ENCODE data around the gene PAFAH1B2.

GRCh38 chr11:117127171-117127901 is 16.8 kb upstream of the PAFAH1B2 start:
- TF ChIP-seq CTCF (IDR thresholded peaks at IDR 0.05) (no peak), POLR2AphosphoS5 (IDR thresholded peaks at IDR 0.05) (no peak)

Measured in suprapubic skin (tissue), 3 donors.